Astrocyte (in vitro differentiated cells and primary cell): ENCODE data around the gene TENM4. TPM values are rescaled to one million over a fixed set of nuclear protein-coding genes. Genes with fewer than 3 reads are reported as not detected.

Source experiments
- DNase-seq: peaks from one replicate; pipeline ENCODE4 v3.0.0-alpha.2; 2010; ENCODE audit warnings: low read depth
- FAIRE-seq: peaks from 2 replicates; lab custom pipeline; 2011; peaks lifted over from hg19 to GRCh38; lab: Jason Lieb, UNC
- H2AFZ ChIP-seq: 2 replicates; pipeline ENCODE4 v1.6.0; 2012; ENCODE audit warnings: low read depth, low read length, inconsistent platforms
- H3K27ac ChIP-seq: 2 replicates; pipeline ENCODE4 v1.5.1; 2011; ENCODE audit warnings: low read depth, low read length, inconsistent platforms
- H3K27me3 ChIP-seq: 2 replicates; pipeline ENCODE4 v1.6.0; 2011; ENCODE audit warnings: low read length, inconsistent platforms; ENCODE audit not compliant: insufficient read depth
- H3K36me3 ChIP-seq: 2 replicates; pipeline ENCODE4 v1.5.1; 2011; ENCODE audit warnings: low read length, inconsistent platforms; ENCODE audit not compliant: insufficient read depth
- H3K4me1 ChIP-seq: 2 replicates; pipeline ENCODE4 v1.5.1; 2011; ENCODE audit warnings: low read length, inconsistent platforms; ENCODE audit not compliant: insufficient read depth
- H3K4me2 ChIP-seq: 2 replicates; pipeline ENCODE4 v1.6.0; 2012; ENCODE audit warnings: low read length, inconsistent platforms
- H3K4me3 ChIP-seq: 2 replicates; pipeline ENCODE4 v1.5.1; 2011; ENCODE audit warnings: low read depth, mild to moderate bottlenecking, low read length, inconsistent platforms; ENCODE audit not compliant: insufficient read depth
- H3K79me2 ChIP-seq: 2 replicates; pipeline ENCODE4 v1.6.0; 2012; ENCODE audit warnings: mild to moderate bottlenecking, low read length, inconsistent platforms; ENCODE audit not compliant: insufficient read depth
- H3K9ac ChIP-seq: 2 replicates; pipeline ENCODE4 v1.6.0; 2012; ENCODE audit warnings: mild to moderate bottlenecking, low read length, inconsistent platforms
- H3K9me3 ChIP-seq: 2 replicates; pipeline ENCODE4 v1.5.1; 2012; ENCODE audit warnings: low read depth, mild to moderate bottlenecking, low read length, inconsistent platforms; ENCODE audit not compliant: insufficient read depth
- H4K20me1 ChIP-seq: 2 replicates; pipeline ENCODE4 v1.6.0; 2012; ENCODE audit warnings: low read length, inconsistent platforms; ENCODE audit not compliant: insufficient read depth
- H3K27ac Mint-ChIP-seq: one replicate; pipeline ENCODE4 v1.8.0; 2021; ENCODE audit warnings: mild to moderate bottlenecking, mixed read lengths; ENCODE audit not compliant: unreplicated experiment
- H3K27me3 Mint-ChIP-seq: one replicate; pipeline ENCODE4 v1.8.0; 2021; ENCODE audit warnings: low read depth, mixed read lengths; ENCODE audit not compliant: unreplicated experiment
- H3K36me3 Mint-ChIP-seq: one replicate; pipeline ENCODE4 v1.8.0; 2021; ENCODE audit warnings: low read depth, mixed read lengths; ENCODE audit not compliant: unreplicated experiment
- H3K4me1 Mint-ChIP-seq: one replicate; pipeline ENCODE4 v1.8.0; 2021; ENCODE audit warnings: low read depth, mixed read lengths; ENCODE audit not compliant: unreplicated experiment
- H3K4me3 Mint-ChIP-seq: one replicate; pipeline ENCODE4 v1.8.0; 2021; ENCODE audit warnings: mild to moderate bottlenecking, moderate library complexity, mixed read lengths; ENCODE audit not compliant: unreplicated experiment
- H3K9me3 Mint-ChIP-seq: one replicate; pipeline ENCODE4 v1.8.0; 2021; ENCODE audit warnings: mild to moderate bottlenecking, mixed read lengths; ENCODE audit not compliant: unreplicated experiment
- EZH2 ChIP-seq: IDR thresholded peaks from 2 replicates; pipeline ENCODE4 v1.6.1; 2012; ENCODE audit warnings: mild to moderate bottlenecking, low read length, inconsistent platforms; ENCODE audit not compliant: insufficient read depth
- total RNA-seq: library from RNA; stranded (reverse); gene quantifications from 2 replicates; pipeline ENCODE4 v1.2.1, GENCODE V29; 2021
- TF ChIP-seq, protein P1 (sequence below): IDR thresholded peaks from 2 replicates; pipeline ENCODE4 v1.5.1; 2011; ENCODE audit warnings: low read depth, mild to moderate bottlenecking, inconsistent platforms, low read length, moderate library complexity; ENCODE audit not compliant: insufficient read depth

TENM4 gene
- total RNA-seq, 1 donor from 2014 or later: 7.5 TPM

DNA sequence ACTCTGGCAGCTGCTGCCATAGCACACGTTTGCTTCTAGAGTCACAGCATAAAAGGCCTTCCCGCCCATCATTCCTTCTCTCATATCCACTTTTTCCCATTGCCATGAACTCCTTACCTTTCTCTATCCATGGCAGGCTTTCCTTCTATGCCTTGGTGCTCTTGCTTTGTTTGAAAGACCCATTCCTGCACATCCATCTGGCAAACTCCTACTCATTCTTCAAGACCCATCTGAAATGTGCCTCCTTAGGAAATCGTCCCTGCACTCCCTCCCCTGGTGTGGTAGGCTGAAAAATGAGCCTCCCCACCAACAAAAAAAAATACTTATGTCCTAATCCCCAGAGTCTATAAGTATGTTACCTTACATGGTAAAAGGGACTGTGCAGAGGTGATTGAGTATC, 100.3 kb downstream of the TENM4 start:
- FAIRE-seq (no peak), DNase-seq (no peak)
- Mint-ChIP-seq H3K27ac (no peak overlapping the region), H3K4me1 (no peaks in the 10 kb centered on the region), H3K4me3 (no peak overlapping the region), H3K27me3 (peaks cover 35% of the 10 kb centered on the region), H3K36me3 (peaks cover 4% of the 10 kb centered on the region), H3K9me3 (peaks cover 2% of the 10 kb centered on the region)
- no peak overlapping the region for H3K27ac ChIP-seq
- no peak overlapping the region for H3K9ac ChIP-seq
- H3K36me3 ChIP-seq: no peaks in the 10 kb centered on the region
- no peak overlapping the region for H3K4me2 ChIP-seq
- no peaks in the 10 kb centered on the region for H3K79me2 ChIP-seq
- H3K4me3 ChIP-seq: no peak overlapping the region
- no peaks in the 10 kb centered on the region for H3K27me3 ChIP-seq
- H3K9me3 ChIP-seq: no peaks in the 10 kb centered on the region
- H3K4me1 ChIP-seq: no peaks in the 10 kb centered on the region
- peaks cover 25% of the 10 kb centered on the region for H4K20me1 ChIP-seq
- no peak for TF ChIP-seq EZH2
- TF ChIP-seq, protein P1, sequence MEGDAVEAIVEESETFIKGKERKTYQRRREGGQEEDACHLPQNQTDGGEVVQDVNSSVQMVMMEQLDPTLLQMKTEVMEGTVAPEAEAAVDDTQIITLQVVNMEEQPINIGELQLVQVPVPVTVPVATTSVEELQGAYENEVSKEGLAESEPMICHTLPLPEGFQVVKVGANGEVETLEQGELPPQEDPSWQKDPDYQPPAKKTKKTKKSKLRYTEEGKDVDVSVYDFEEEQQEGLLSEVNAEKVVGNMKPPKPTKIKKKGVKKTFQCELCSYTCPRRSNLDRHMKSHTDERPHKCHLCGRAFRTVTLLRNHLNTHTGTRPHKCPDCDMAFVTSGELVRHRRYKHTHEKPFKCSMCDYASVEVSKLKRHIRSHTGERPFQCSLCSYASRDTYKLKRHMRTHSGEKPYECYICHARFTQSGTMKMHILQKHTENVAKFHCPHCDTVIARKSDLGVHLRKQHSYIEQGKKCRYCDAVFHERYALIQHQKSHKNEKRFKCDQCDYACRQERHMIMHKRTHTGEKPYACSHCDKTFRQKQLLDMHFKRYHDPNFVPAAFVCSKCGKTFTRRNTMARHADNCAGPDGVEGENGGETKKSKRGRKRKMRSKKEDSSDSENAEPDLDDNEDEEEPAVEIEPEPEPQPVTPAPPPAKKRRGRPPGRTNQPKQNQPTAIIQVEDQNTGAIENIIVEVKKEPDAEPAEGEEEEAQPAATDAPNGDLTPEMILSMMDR: no peak
- H2AFZ ChIP-seq: no peak overlapping the region

DNA sequence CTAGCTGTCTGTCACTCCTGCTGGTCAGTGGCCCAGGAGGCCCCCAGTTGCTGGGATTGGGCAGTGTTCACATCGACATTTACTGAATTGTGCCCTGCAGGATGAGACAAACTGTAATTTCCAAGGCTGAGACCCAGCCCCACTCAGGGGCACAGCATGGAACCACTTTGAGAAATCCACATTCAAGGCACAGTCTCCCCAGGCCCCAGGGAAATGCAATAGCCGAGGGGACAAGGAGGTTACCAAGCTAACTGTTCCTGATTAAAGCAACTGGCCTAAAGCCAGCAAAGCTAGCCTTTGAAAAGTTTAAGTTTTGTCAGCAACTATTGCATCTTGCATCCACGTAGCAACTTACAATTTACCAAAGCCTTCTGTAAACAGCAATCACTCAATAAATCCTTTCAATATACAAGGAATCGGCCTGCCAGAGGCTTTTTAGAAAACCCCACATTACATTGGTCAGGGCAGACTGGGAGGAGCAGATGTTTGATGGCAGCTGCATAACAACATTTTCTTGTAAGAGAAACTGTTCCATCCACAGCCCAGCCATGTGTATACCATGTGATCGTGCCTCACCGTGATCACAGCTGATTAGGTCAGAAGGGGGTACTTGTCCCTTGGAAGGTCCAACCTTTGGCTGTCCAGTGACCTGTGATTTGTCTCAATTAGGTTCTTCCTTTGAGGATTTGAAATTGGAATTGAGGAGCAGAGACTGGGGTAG, 103.9 kb downstream of the TENM4 start:
- Histone ChIP-seq H3K4me1 (no peaks in the 10 kb centered on the region), H3K4me2 (no peak overlapping the region), H3K36me3 (no peaks in the 10 kb centered on the region), H3K27me3 (no peaks in the 10 kb centered on the region), H3K79me2 (no peaks in the 10 kb centered on the region), H2AFZ (no peak overlapping the region), H3K9ac (no peak overlapping the region), H3K27ac (no peak overlapping the region), H3K4me3 (no peak overlapping the region), H3K9me3 (no peaks in the 10 kb centered on the region), H4K20me1 (peaks cover 17% of the 10 kb centered on the region)
- no peak for FAIRE-seq
- Mint-ChIP-seq H3K27me3 (peaks cover 30% of the 10 kb centered on the region), H3K27ac (no peak overlapping the region), H3K9me3 (peaks cover 2% of the 10 kb centered on the region), H3K4me1 (no peaks in the 10 kb centered on the region), H3K4me3 (no peak overlapping the region), H3K36me3 (peaks cover 4% of the 10 kb centered on the region)
- TF ChIP-seq, protein P1: no peak
- TF ChIP-seq EZH2: no peak
- DNase-seq: no peak

GRCh38 chr11:79335681-79336080, 105.1 kb downstream of the TENM4 start:
- no peaks in the 10 kb centered on the region for H3K4me1 ChIP-seq
- Mint-ChIP-seq H3K9me3 (peaks cover 2% of the 10 kb centered on the region), H3K4me1 (no peaks in the 10 kb centered on the region), H3K4me3 (no peak overlapping the region), H3K27me3 (peaks cover 22% of the 10 kb centered on the region), H3K27ac (no peak overlapping the region), H3K36me3 (no peaks in the 10 kb centered on the region)
- H3K27ac ChIP-seq: no peak overlapping the region
- H4K20me1 ChIP-seq: peaks cover 15% of the 10 kb centered on the region
- H3K79me2 ChIP-seq: no peaks in the 10 kb centered on the region
- H3K9ac ChIP-seq: no peak overlapping the region
- no peak for TF ChIP-seq EZH2
- TF ChIP-seq, protein P1: no peak
- no peak overlapping the region for H2AFZ ChIP-seq
- H3K4me2 ChIP-seq: no peak overlapping the region
- no peak for DNase-seq
- no peak for FAIRE-seq
- H3K36me3 ChIP-seq: no peaks in the 10 kb centered on the region
- H3K4me3 ChIP-seq: no peak overlapping the region
- no peaks in the 10 kb centered on the region for H3K27me3 ChIP-seq
- no peaks in the 10 kb centered on the region for H3K9me3 ChIP-seq
